Mammary epithelial cell (primary cell): ENCODE data around the gene DLX4.

Source experiments
- EZH2 ChIP-seq: IDR thresholded peaks from 2 replicates; pipeline ENCODE4 v1.6.1; 2012; ENCODE audit warnings: low read length, inconsistent platforms, borderline replicate concordance
- TF ChIP-seq, protein P1 (sequence below), 2 donors: IDR thresholded peaks in 1 of 2; conservative IDR thresholded peaks in 1 of 2; 2 replicates each; pipeline ENCODE4 v1.5.1; 2011 to 2012; ENCODE audit warnings: inconsistent platforms in 2 of 2, low read length in 2 of 2, mild to moderate bottlenecking in 2 of 2, control low read depth in 1 of 2, low read depth in 1 of 2; ENCODE audit not compliant: insufficient read depth in 1 of 2; ENCODE audit errors: extremely low read depth in 1 of 2

DNA sequence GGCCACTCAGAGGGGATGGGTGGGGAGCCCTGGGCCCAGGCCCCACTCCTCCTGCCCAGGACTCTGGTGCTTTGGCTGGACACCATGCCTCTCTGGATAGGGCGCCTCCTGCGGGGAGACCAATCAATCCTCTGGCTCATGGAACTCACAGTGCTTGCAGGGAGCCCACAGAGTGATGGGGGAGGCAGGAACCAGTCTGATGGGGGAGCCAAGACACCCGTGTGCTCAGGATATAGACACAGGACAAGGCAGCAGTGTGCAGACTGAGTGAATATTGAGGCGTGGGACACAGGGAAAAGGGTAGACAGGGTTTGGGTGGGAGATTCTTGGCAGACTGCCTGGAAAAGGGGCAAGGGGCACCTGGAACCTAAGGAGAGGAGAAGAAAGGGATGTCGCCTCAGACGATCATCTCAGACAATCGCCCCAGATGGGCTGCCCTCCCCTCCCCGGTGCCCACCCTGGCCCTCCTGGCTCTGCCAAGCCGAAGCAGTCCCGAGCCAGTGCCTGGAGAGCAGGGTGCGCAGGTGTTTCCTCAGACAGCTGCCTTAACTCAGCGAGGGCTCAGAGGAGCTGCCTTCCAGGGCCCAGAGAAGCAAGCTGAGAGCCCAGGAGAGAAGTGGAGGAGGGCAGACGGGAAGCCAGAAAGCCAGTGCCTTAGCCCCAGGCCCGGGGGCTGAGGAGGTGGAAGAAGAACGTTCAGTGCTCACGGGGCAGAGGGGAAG is 37.4 kb upstream of the DLX4 start:
- TF ChIP-seq, protein P1, sequence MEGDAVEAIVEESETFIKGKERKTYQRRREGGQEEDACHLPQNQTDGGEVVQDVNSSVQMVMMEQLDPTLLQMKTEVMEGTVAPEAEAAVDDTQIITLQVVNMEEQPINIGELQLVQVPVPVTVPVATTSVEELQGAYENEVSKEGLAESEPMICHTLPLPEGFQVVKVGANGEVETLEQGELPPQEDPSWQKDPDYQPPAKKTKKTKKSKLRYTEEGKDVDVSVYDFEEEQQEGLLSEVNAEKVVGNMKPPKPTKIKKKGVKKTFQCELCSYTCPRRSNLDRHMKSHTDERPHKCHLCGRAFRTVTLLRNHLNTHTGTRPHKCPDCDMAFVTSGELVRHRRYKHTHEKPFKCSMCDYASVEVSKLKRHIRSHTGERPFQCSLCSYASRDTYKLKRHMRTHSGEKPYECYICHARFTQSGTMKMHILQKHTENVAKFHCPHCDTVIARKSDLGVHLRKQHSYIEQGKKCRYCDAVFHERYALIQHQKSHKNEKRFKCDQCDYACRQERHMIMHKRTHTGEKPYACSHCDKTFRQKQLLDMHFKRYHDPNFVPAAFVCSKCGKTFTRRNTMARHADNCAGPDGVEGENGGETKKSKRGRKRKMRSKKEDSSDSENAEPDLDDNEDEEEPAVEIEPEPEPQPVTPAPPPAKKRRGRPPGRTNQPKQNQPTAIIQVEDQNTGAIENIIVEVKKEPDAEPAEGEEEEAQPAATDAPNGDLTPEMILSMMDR (conservative IDR thresholded peaks at IDR 0.05 in 1 of 2, IDR thresholded peaks at IDR 0.05 in 1 of 2; ENCODE audit: extremely low read depth in 1 of 2, insufficient read depth in 1 of 2, low read depth in 1 of 2, low read length in 2 of 2): no peak
- TF ChIP-seq EZH2: no peak
